ENCODE results near the gene SLC44A1.

DNA sequence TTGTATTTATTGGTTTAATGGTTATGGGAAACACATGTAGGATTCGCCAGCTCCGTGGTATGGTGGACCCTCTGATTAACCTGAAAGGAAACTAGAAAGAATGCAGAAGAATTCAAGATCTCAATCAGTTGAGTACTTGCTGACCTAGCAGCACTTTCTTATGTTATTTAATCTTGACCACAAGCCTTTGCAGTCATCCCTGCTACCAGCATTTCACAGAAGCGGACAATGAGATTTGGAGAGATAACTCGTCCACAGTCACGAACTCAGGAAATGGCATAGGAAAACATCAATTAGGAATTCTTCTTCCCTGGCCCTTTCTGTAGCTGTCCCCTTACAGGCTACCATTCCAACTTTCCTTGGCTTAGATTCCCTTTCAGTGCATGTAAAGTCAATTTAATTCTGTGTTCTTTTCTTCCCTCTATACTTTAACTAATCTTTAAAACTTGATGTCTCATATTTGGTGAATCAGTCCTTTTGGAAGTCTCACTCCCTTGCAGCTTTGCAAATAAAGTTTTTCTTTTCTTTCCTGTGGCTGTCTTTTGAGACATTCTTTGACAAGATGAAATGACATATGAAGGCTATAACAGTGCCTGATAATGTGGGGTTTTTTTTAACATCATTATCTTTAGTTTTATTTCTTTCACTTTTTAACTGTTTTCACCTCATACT, 1.3 kb upstream of the SLC44A1 start:
- no peak for TF ChIP-seq CHD2 (IDR thresholded peaks at IDR 0.05; ENCODE audit: low read length, partially characterized antibody)
- no peak for TF ChIP-seq ZSCAN20 (CRISPR knock-in tag; IDR thresholded peaks at IDR 0.05)
- TF ChIP-seq RFX5 (IDR thresholded peaks at IDR 0.05) = no peak
- TF ChIP-seq POLR2A (IDR thresholded peaks at IDR 0.05; ENCODE audit: low read length) = no peak
- TF ChIP-seq CBX2 (IDR thresholded peaks at IDR 0.05; ENCODE audit: borderline replicate concordance, low read depth) = no peak
- TF ChIP-seq, protein P1, sequence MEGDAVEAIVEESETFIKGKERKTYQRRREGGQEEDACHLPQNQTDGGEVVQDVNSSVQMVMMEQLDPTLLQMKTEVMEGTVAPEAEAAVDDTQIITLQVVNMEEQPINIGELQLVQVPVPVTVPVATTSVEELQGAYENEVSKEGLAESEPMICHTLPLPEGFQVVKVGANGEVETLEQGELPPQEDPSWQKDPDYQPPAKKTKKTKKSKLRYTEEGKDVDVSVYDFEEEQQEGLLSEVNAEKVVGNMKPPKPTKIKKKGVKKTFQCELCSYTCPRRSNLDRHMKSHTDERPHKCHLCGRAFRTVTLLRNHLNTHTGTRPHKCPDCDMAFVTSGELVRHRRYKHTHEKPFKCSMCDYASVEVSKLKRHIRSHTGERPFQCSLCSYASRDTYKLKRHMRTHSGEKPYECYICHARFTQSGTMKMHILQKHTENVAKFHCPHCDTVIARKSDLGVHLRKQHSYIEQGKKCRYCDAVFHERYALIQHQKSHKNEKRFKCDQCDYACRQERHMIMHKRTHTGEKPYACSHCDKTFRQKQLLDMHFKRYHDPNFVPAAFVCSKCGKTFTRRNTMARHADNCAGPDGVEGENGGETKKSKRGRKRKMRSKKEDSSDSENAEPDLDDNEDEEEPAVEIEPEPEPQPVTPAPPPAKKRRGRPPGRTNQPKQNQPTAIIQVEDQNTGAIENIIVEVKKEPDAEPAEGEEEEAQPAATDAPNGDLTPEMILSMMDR (IDR thresholded peaks at IDR 0.05) = no peak
- TF ChIP-seq CHD4 (IDR thresholded peaks at IDR 0.05; ENCODE audit: borderline replicate concordance) = no peak
- TF ChIP-seq NPAS2 (CRISPR knock-in tag; IDR thresholded peaks at IDR 0.05; ENCODE audit: borderline replicate concordance) = no peak
- TF ChIP-seq ZFP36 (IDR thresholded peaks at IDR 0.05; ENCODE audit: borderline replicate concordance, partially characterized antibody) = no peak
- no peak for TF ChIP-seq BHLHE40 (IDR thresholded peaks at IDR 0.05; ENCODE audit: low read depth, low read length)
- TF ChIP-seq USF2 (IDR thresholded peaks at IDR 0.05) = no peak
- no peak for TF ChIP-seq RNF2 (IDR thresholded peaks at IDR 0.05; ENCODE audit: borderline replicate concordance, low read depth)
